Endothelial cell of umbilical vein (primary cell): ENCODE results near the gene WNT16. TPM values are rescaled to one million over a fixed set of nuclear protein-coding genes. Genes with fewer than 3 reads are reported as not detected.

Experiments used
- BruUV-seq: library from RNA; stranded (reverse); fragments of 400-500 nt; replicated peaks from 2 replicates; lab custom pipeline; 2021; lab: Mats Ljungman, UMichigan
- CTCF ChIA-PET: fragments of 300-600, 350-600 bp; sonication (Branson Sonifier 250); formaldehyde crosslinking; loops from one replicate; lab custom pipeline; 2021; ENCODE audit warnings: antibody characterized with exemption, inconsistent platforms; lab: Charles Lee
- POLR2A ChIA-PET: fragments of 300-600, 350-600 bp; sonication (Branson Sonifier 250); formaldehyde crosslinking; loops from one replicate; lab custom pipeline; 2021; ENCODE audit warnings: antibody characterized with exemption, inconsistent platforms; lab: Charles Lee
- DNase-seq: peaks from one replicate; pipeline ENCODE4 v3.0.0-alpha.2; 2011; ENCODE audit warnings: low read depth, low spot score
- FAIRE-seq: peaks from 2 replicates; lab custom pipeline; 2011; peaks lifted over from hg19 to GRCh38; lab: Jason Lieb, UNC
- H2AFZ ChIP-seq: 2 replicates; pipeline ENCODE4 v1.6.0; 2012; ENCODE audit warnings: low read depth, low read length, control low read depth, inconsistent platforms
- H3K27ac ChIP-seq: 2 replicates; pipeline ENCODE4 v1.5.1; 2011; ENCODE audit warnings: low read depth, mild to moderate bottlenecking, control low read depth, low read length, moderate library complexity; ENCODE audit not compliant: insufficient read depth
- H3K27me3 ChIP-seq, 2 experiments: 2 replicates each; pipeline versions ENCODE4 v1.6.0 to v1.6.1; 2011; ENCODE audit warnings: low read length in 2 of 2, mixed read lengths in 1 of 2; ENCODE audit not compliant: control insufficient read depth in 2 of 2, insufficient read depth in 2 of 2
- H3K36me3 ChIP-seq, 2 experiments: 2 replicates in 1 of 2; 3 replicates in 1 of 2; pipeline ENCODE4 v1.5.1; 2011; ENCODE audit warnings: low read length in 2 of 2, mild to moderate bottlenecking in 1 of 2, moderate library complexity in 1 of 2; ENCODE audit not compliant: control insufficient read depth in 2 of 2, insufficient read depth in 2 of 2; ENCODE audit errors: extremely low read depth in 1 of 2
- H3K4me1 ChIP-seq: 3 replicates; pipeline ENCODE4 v1.5.1; 2011; ENCODE audit warnings: mild to moderate bottlenecking, low read length; ENCODE audit not compliant: control insufficient read depth, insufficient read depth; ENCODE audit errors: extremely low read depth
- H3K4me2 ChIP-seq: 2 replicates; pipeline ENCODE4 v1.6.1; 2011; ENCODE audit warnings: low read length, control low read depth, mixed read lengths; ENCODE audit not compliant: insufficient read depth
- H3K4me3 ChIP-seq, 3 experiments: fragments of 200-600 bp in 1 of 3; sonication (generic), shearing (Covaris generic) in 1 of 3; replicated peaks in 1 of 3; 2 replicates each; pipeline ENCODE4 v1.5.1; 2011 to 2016; ENCODE audit warnings: control low read depth in 3 of 3, low read length in 3 of 3, mild to moderate bottlenecking in 2 of 3, inconsistent platforms in 1 of 3, low read depth in 1 of 3, moderate library complexity in 1 of 3; ENCODE audit not compliant: insufficient read depth in 1 of 3
- H3K79me2 ChIP-seq: 2 replicates; pipeline ENCODE4 v1.6.0; 2012; ENCODE audit warnings: low read length, inconsistent platforms; ENCODE audit not compliant: control insufficient read depth, insufficient read depth
- H3K9ac ChIP-seq: replicated peaks from 2 replicates; pipeline ENCODE3; 2011; ENCODE audit warnings: low read length, control low read depth; ENCODE audit not compliant: insufficient read depth; ENCODE audit errors: extremely low read depth
- H3K9me1 ChIP-seq: replicated peaks from 3 replicates; pipeline ENCODE4 v1.6.0; 2011; ENCODE audit warnings: mild to moderate bottlenecking, low read length; ENCODE audit not compliant: control insufficient read depth, insufficient read depth; ENCODE audit errors: extremely low read depth
- H3K9me3 ChIP-seq: replicated peaks from 2 replicates; pipeline ENCODE4 v1.5.1; 2012; ENCODE audit warnings: low read length, inconsistent platforms; ENCODE audit not compliant: control insufficient read depth, insufficient read depth
- H4K20me1 ChIP-seq: replicated peaks from 2 replicates; pipeline ENCODE3; 2011; ENCODE audit warnings: mild to moderate bottlenecking, low read length; ENCODE audit not compliant: control insufficient read depth, insufficient read depth; ENCODE audit errors: extremely low read depth
- EZH2 ChIP-seq: IDR thresholded peaks from 2 replicates; pipeline ENCODE4 v1.6.1; 2012; ENCODE audit warnings: borderline replicate concordance, low read depth, mild to moderate bottlenecking, moderate library complexity, low read length, inconsistent platforms; ENCODE audit not compliant: severe bottlenecking
- FOS ChIP-seq: IDR thresholded peaks from 2 replicates; pipeline ENCODE4 v1.6.1; 2011; ENCODE audit warnings: mild to moderate bottlenecking, low read length, moderate library complexity, borderline replicate concordance; ENCODE audit not compliant: insufficient read depth
- GATA2 ChIP-seq: IDR thresholded peaks from 2 replicates; pipeline ENCODE4 v1.7.0; 2011; ENCODE audit warnings: low read depth, mild to moderate bottlenecking, moderate library complexity, mixed read lengths, low read length; ENCODE audit not compliant: insufficient read length, insufficient read depth
- JUN ChIP-seq: IDR thresholded peaks from 2 replicates; pipeline ENCODE4 v1.6.1; 2011; ENCODE audit warnings: borderline replicate concordance, low read depth; ENCODE audit not compliant: insufficient read length, insufficient read depth
- MYC ChIP-seq: IDR thresholded peaks from one replicate; pipeline ENCODE4 v1.6.1; 2011; ENCODE audit warnings: mild to moderate bottlenecking, low read depth, low read length
- POLR2A ChIP-seq: IDR thresholded peaks from 2 replicates; pipeline ENCODE4 v1.6.1; 2012; ENCODE audit warnings: low read depth, mild to moderate bottlenecking, control low read depth, low read length
- POLR2AphosphoS5 ChIP-seq: IDR thresholded peaks from 2 replicates; pipeline ENCODE4 v1.6.1; 2012; ENCODE audit warnings: low read depth, mild to moderate bottlenecking, control low read depth, low read length, moderate library complexity; ENCODE audit not compliant: insufficient read depth
- dilution Hi-C: fragments of 300-500 bp; cut with MboI; formaldehyde crosslinking; loops from one replicate; pipeline ENCODE4 v1.15.0; 2019; ENCODE audit warnings: low sequenced_read_pairs; ENCODE audit not compliant: extremely low pct_ligation_motif_present
- intact Hi-C: fragments of 100-400 bp; cut with micrococcal nuclease; formaldehyde crosslinking; loops from one replicate; pipeline ENCODE4 v1.10.0; 2022
- polyA plus RNA-seq, 4 experiments: library from polyadenylated mRNA; depleted of rRNA in 3 of 4; stranded (reverse) in 3 of 4; unstranded in 1 of 4; fragments of >200 nt; gene quantifications; 2 replicates each; pipeline versions ENCODE4 v1.2.1 to v1.2.3, GENCODE V29; 2011 to 2012; ENCODE audit warnings: missing spikeins in 1 of 4
- total RNA-seq: library from RNA; stranded (reverse); gene quantifications from 2 replicates; pipeline ENCODE4 v1.2.3, GENCODE V29; 2021
- TF ChIP-seq, protein P1 (sequence below), 2 donors: IDR thresholded peaks; 1 replicate in 1 of 2; 2 replicates in 1 of 2; pipeline ENCODE4 v1.5.1; 2011; ENCODE audit warnings: low read length in 2 of 2, mild to moderate bottlenecking in 2 of 2, moderate library complexity in 2 of 2, control low read depth in 1 of 2, inconsistent platforms in 1 of 2, low read depth in 1 of 2; ENCODE audit not compliant: insufficient read depth in 1 of 2; ENCODE audit errors: extremely low read depth in 1 of 2
- TF ChIP-seq, protein P2 (sequence below): IDR thresholded peaks from 2 replicates; pipeline ENCODE4 v1.6.1; 2011; ENCODE audit not compliant: insufficient read depth, insufficient read length

WNT16 gene
- total and polyA plus RNA-seq, 2 donors (not counting 3 experiments of a cell fraction or from before 2014, with no cell fraction given): not detected

DNA sequence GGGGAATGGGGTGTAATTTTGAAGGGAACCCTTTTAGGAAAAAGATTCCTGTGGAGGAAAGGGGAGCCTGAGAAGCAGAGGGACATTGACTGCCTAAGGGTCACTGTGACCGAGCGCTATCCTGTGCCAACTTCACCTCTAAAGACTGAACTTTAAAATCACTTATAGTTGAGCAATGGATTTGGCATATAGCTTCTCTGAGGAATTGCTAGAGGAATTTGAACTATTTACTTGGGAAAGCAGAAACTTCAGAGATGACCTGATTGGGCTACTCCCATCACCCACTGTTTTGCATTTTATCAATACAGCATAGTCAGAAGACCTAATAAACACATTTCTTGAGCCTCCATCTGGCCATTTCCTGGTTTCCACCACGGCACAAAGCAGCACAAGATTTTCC lies 23.7 kb upstream of the WNT16 start:
- peaks cover 3 to 6% of the 10 kb centered on the region in 2 experiments for H3K27me3 ChIP-seq
- no peak overlapping the region for H2AFZ ChIP-seq
- CTCF ChIA-PET: no interaction called here

More for the DNA sequence above, 23.7 kb upstream of the WNT16 start:
- no peaks in the 10 kb centered on the region for H4K20me1 ChIP-seq
- no peaks in the 10 kb centered on the region for H3K79me2 ChIP-seq
- H3K4me1 ChIP-seq: no peaks in the 10 kb centered on the region
- H3K4me2 ChIP-seq: no peak overlapping the region
- BruUV-seq: no TSS peak
- no peak overlapping the region for H3K27ac ChIP-seq
- no peak overlapping the region for H3K4me3 ChIP-seq
- TF ChIP-seq POLR2AphosphoS5: no peak
- no peak for TF ChIP-seq MYC
- no peak for TF ChIP-seq POLR2A
- TF ChIP-seq FOS: no peak
- no peak for TF ChIP-seq GATA2
- TF ChIP-seq, protein P1, sequence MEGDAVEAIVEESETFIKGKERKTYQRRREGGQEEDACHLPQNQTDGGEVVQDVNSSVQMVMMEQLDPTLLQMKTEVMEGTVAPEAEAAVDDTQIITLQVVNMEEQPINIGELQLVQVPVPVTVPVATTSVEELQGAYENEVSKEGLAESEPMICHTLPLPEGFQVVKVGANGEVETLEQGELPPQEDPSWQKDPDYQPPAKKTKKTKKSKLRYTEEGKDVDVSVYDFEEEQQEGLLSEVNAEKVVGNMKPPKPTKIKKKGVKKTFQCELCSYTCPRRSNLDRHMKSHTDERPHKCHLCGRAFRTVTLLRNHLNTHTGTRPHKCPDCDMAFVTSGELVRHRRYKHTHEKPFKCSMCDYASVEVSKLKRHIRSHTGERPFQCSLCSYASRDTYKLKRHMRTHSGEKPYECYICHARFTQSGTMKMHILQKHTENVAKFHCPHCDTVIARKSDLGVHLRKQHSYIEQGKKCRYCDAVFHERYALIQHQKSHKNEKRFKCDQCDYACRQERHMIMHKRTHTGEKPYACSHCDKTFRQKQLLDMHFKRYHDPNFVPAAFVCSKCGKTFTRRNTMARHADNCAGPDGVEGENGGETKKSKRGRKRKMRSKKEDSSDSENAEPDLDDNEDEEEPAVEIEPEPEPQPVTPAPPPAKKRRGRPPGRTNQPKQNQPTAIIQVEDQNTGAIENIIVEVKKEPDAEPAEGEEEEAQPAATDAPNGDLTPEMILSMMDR (IDR thresholded peaks at IDR 0.05; ENCODE audit: extremely low read depth in 1 of 2, insufficient read depth in 1 of 2, low read depth in 1 of 2, low read length in 2 of 2): no peak
- TF ChIP-seq EZH2: no peak
- no peak for TF ChIP-seq JUN
- TF ChIP-seq, protein P2, sequence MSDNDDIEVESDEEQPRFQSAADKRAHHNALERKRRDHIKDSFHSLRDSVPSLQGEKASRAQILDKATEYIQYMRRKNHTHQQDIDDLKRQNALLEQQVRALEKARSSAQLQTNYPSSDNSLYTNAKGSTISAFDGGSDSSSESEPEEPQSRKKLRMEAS: no peak
- no peak overlapping the region for H3K9ac ChIP-seq
- H3K9me1 ChIP-seq: no peaks in the 10 kb centered on the region
- H3K36me3 ChIP-seq: no peaks in the 10 kb centered on the region
- FAIRE-seq (no peak), DNase-seq (no peak)
- H3K9me3 ChIP-seq: no peaks in the 10 kb centered on the region
- dilution Hi-C loops (no loop called here), intact Hi-C loops (no loop called here)
- POLR2A ChIA-PET: no interaction called here
